NT2/D1 (cell line): Measurements from ENCODE around the gene PCED1B.
"Not testable (repeated sequence)": the region's sequence is repeated elsewhere in the genome, so short reads cannot be mapped to it uniquely, and the experiment has no call there.

Experiments used
- DNase-seq: peaks from one replicate; pipeline ENCODE4 v3.0.0-alpha.2; 2011; ENCODE audit warnings: low read depth, low spot score
- H3K27me3 ChIP-seq: 2 replicates; pipeline ENCODE4 v1.6.0; 2011; ENCODE audit warnings: mild to moderate bottlenecking; ENCODE audit not compliant: insufficient read length, insufficient read depth
- H3K36me3 ChIP-seq: 2 replicates; pipeline ENCODE4 v1.6.1; 2011; ENCODE audit warnings: mild to moderate bottlenecking, low read length, mixed read lengths; ENCODE audit not compliant: insufficient read depth, insufficient read length
- H3K4me1 ChIP-seq: 2 replicates; pipeline ENCODE4 v1.5.1; 2011; ENCODE audit not compliant: insufficient read depth, insufficient read length
- H3K4me3 ChIP-seq: 2 replicates; pipeline ENCODE4 v1.5.1; 2011; ENCODE audit warnings: low read depth; ENCODE audit not compliant: insufficient read length
- H3K9ac ChIP-seq: 2 replicates; pipeline ENCODE4 v1.6.0; 2011; ENCODE audit warnings: low read depth; ENCODE audit not compliant: insufficient read length
- H3K9me3 ChIP-seq: 2 replicates; pipeline ENCODE4 v1.5.1; 2011; ENCODE audit warnings: mild to moderate bottlenecking, low read length; ENCODE audit not compliant: insufficient read depth
- SUZ12 ChIP-seq: IDR thresholded peaks from 2 replicates; pipeline ENCODE4 v1.6.1; 2011; ENCODE audit not compliant: insufficient read length, insufficient read depth; ENCODE audit errors: extremely low read depth
- YY1 ChIP-seq: IDR thresholded peaks from 2 replicates; pipeline ENCODE4 v1.6.1; 2011; ENCODE audit not compliant: insufficient read length, insufficient read depth
- ZNF274 ChIP-seq: IDR thresholded peaks from 2 replicates; pipeline ENCODE4 v1.6.1; 2011; ENCODE audit warnings: mild to moderate bottlenecking, low read depth, low read length

PCED1B gene

DNA sequence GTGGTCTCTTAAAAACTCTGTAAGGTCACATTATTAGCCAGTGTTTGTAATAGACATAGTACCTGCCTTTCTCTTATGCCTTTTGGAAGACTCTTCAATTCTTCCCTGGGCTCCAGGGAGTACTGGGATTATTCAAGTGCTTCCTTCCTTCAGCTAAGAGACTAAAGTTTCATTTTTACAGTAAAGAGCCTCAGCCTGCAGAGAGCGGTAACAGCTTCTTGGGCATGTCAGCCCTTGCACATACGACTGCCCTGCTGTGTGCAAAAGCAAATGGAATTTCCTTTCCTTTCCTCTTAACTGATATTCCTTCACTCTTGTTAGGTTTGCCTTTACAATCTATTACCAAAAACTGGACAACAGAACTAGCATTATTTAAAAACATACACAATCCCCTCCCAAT is 33.3 kb downstream of the PCED1B start:
- Histone ChIP-seq H3K9ac (no peak overlapping the region), H3K36me3 (no peaks in the 10 kb centered on the region), H3K4me3 (no peak overlapping the region), H3K4me1 (no peaks in the 10 kb centered on the region), H3K27me3 (no peaks in the 10 kb centered on the region), H3K9me3 (no peaks in the 10 kb centered on the region)
- TF ChIP-seq SUZ12: no peak
- no peak for TF ChIP-seq ZNF274
- no peak for TF ChIP-seq YY1
- DNase-seq: no peak

DNA sequence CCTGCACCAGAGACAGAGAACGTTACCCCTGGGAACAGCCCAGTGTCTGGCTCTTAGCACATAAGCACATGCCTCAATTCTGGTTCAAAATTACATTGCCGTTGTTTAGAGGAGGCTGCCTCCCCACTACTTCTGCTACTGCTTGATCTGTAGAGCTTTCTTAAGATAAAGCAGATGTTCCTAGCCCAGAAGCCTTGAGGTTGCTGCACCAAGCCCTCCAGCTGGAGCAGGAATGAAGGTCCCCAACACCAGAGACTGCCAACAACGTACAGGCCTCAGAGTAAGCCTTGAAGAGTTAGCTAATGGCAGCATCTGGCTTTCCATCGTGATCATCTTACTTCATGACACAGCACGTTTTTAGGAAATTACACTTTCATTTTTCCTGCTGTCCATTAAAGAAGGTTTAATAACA is 35.1 kb downstream of the PCED1B start:
- Histone ChIP-seq H3K36me3 (no peaks in the 10 kb centered on the region), H3K4me3 (no peak overlapping the region), H3K9me3 (no peaks in the 10 kb centered on the region), H3K4me1 (no peaks in the 10 kb centered on the region), H3K27me3 (no peaks in the 10 kb centered on the region), H3K9ac (no peak overlapping the region)
- TF ChIP-seq SUZ12 (no peak), YY1 (no peak), ZNF274 (no peak)
- no peak for DNase-seq

DNA sequence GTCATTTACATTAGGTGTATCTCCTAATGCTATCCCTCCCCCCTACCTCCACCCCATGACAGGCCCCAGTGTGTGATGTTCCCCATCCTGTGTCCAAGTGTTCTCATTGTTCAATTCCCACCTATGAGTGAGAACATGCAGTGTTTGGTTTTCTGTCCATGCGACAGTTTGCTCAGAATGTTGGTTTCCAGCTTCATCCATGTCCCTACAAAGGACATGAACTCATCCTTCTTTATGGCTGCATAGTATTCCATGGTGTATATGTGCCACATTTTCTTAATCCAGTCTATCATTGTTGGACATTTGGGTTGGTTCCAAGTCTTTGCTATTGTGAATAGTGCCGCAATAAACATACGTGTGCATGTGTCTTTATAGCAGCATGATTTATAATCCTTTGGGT is 37.9 kb downstream of the PCED1B start:
- not testable (repeated sequence) for H3K27me3 ChIP-seq, DNase-seq, H3K4me1 ChIP-seq, H3K36me3 ChIP-seq, H3K9me3 ChIP-seq, H3K4me3 ChIP-seq, H3K9ac ChIP-seq

DNA sequence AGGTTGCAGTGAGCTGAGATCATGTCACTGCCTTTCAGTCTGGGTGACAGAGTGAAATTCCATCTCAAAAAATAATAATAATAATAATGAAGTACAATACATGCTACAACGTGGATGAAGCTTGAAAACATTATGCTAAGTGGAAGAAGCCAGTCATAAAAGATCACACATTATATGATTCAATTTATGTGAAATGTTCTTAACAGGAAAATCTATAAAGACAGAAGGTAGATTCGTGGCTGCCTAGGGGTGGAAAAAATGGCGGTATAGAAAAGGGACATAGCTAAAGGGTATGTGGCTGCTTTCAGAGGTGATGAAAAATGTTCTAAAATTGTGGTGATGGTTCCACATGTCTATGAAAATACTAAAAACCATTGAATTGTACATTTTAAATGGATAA is 41.3 kb downstream of the PCED1B start:
- H3K27me3 ChIP-seq: no peaks in the 10 kb centered on the region
- H3K4me3 ChIP-seq: no peak overlapping the region
- no peaks in the 10 kb centered on the region for H3K4me1 ChIP-seq
- H3K36me3 ChIP-seq: no peaks in the 10 kb centered on the region
- H3K9me3 ChIP-seq: no peaks in the 10 kb centered on the region
- no peak overlapping the region for H3K9ac ChIP-seq
- no peak for DNase-seq
- TF ChIP-seq ZNF274 (no peak), YY1 (no peak), SUZ12 (no peak)

DNA sequence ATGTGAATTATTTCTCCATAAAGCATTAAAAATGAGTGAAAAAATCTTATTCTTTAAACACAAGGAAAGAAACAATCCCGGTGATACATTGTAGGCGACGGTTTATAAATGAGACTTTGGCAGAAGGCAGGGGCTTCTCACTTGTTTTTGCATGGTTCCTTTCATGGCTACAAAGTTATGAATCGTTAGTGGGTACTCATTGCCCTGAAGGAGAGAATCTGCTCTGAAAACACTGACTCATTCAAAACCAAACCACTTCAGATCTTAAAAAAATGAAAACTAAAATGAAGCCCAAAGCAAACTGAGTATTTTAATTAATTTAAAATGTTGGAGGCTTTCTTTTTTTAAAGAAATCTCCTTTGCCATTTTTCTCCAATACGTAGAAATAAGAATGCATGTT is 41.7 kb downstream of the PCED1B start:
- no peaks in the 10 kb centered on the region for H3K9me3 ChIP-seq
- H3K27me3 ChIP-seq: no peaks in the 10 kb centered on the region
- H3K4me1 ChIP-seq: no peaks in the 10 kb centered on the region
- H3K4me3 ChIP-seq: no peak overlapping the region
- H3K9ac ChIP-seq: no peak overlapping the region
- TF ChIP-seq SUZ12: no peak
- no peak for TF ChIP-seq ZNF274
- no peak for TF ChIP-seq YY1
- no peaks in the 10 kb centered on the region for H3K36me3 ChIP-seq
- no peak for DNase-seq

DNA sequence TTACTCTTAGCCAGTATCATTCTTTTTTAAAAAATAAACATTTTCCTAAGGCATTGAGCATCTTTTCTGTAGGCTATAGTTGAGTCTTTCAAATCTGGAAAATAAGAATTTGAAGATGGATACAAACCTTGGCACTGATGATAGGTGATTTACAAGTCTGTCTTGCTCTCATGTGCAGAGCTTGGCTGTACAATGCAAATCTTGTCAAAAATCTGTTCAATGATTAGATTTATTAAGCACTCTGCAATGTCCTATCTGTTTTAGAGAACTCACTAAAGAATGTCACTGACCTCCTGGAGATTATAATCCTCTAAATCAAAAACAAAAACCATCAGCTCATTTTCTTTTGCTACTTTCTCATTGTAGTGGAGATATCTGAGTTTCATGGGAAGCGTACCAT is 43.2 kb downstream of the PCED1B start:
- no peak overlapping the region for H3K9ac ChIP-seq
- H3K4me3 ChIP-seq: no peak overlapping the region
- no peaks in the 10 kb centered on the region for H3K27me3 ChIP-seq
- no peak for DNase-seq
- no peaks in the 10 kb centered on the region for H3K9me3 ChIP-seq
- TF ChIP-seq YY1 (no peak), ZNF274 (no peak), SUZ12 (no peak)
- no peaks in the 10 kb centered on the region for H3K4me1 ChIP-seq
- no peaks in the 10 kb centered on the region for H3K36me3 ChIP-seq

DNA sequence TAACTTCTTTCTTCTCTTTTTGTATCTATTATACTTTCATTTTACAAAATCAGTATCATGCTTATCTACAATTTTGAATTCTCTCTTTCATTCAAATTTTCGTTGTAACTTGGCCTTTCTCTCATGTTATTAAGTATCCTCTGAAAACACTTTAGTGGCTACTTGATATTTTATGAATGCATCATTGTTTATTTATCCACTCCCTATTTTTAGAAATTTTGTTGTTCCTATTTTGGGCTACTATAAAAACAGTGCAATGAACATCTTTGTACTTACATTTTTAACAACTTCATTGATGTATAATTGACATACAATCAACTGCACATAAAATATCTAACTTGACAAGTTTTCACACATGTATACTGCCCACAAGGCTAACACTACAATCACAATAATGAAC is 44.3 kb downstream of the PCED1B start:
- no peaks in the 10 kb centered on the region for H3K4me1 ChIP-seq
- no peaks in the 10 kb centered on the region for H3K27me3 ChIP-seq
- DNase-seq: no peak
- H3K9me3 ChIP-seq: no peaks in the 10 kb centered on the region
- H3K4me3 ChIP-seq: no peak overlapping the region
- no peak for TF ChIP-seq YY1
- H3K36me3 ChIP-seq: no peaks in the 10 kb centered on the region
- H3K9ac ChIP-seq: no peak overlapping the region

DNA sequence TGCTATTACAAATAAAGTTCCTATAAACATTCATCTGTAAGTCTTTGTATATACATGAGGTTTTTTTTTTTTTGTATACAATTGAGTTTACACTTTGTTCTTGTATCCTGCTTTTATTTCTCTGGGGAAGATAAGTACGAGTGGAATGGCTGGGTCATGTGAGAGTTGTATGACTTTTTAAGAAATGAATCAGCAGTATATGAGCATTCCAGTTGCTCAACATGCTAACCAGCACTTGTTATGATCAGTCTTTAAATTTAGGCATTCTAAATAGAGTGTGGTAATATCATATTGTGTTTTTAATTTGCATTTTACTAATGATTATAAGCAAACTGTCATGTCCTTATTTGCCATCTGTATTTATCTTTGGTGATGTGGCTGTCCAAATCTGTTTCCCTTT is 45.0 kb downstream of the PCED1B start:
- no peak for TF ChIP-seq SUZ12
- no peak for TF ChIP-seq ZNF274
- TF ChIP-seq YY1: no peak
- Histone ChIP-seq H3K4me1 (no peaks in the 10 kb centered on the region), H3K9me3 (no peaks in the 10 kb centered on the region), H3K4me3 (no peak overlapping the region), H3K27me3 (no peaks in the 10 kb centered on the region), H3K9ac (no peak overlapping the region), H3K36me3 (no peaks in the 10 kb centered on the region)
- no peak for DNase-seq

DNA sequence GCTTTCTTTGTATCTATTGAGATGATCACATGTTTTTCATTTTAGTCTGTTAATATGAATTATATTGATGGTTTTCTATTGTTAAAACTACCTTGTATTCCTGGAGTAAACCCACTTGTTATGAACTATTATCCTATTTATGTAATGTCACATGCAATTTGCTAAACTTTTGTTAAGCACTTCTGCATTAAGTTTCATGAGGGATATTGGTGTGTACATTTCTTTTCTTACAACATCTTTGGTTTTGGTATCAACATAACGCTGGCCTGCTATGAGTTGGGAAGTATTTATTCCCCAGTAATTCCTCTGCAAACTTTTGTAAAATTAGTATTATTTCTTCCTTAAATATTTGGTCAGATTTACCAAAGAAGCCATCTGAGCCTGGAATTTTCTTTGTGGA is 46.8 kb downstream of the PCED1B start:
- Histone ChIP-seq H3K4me1 (no peaks in the 10 kb centered on the region), H3K9ac (no peak overlapping the region), H3K4me3 (no peak overlapping the region), H3K9me3 (no peaks in the 10 kb centered on the region), H3K27me3 (no peaks in the 10 kb centered on the region), H3K36me3 (no peaks in the 10 kb centered on the region)
- TF ChIP-seq SUZ12 (no peak), ZNF274 (no peak), YY1 (no peak)
- DNase-seq: no peak
